Urothelium cell line (cell line): ENCODE data around the gene FBLN2.
A peak's percentile ranks its signal among the peaks of the same experiment; 100 is the strongest.

Source experiments
- DNase-seq: peaks from one replicate; pipeline ENCODE4 v3.0.0; 2011; ENCODE audit warnings: low spot score, mixed read lengths
- FAIRE-seq: peaks from 2 replicates; lab custom pipeline; 2011; peaks lifted over from hg19 to GRCh38; lab: Jason Lieb, UNC

The FBLN2 gene

DNA sequence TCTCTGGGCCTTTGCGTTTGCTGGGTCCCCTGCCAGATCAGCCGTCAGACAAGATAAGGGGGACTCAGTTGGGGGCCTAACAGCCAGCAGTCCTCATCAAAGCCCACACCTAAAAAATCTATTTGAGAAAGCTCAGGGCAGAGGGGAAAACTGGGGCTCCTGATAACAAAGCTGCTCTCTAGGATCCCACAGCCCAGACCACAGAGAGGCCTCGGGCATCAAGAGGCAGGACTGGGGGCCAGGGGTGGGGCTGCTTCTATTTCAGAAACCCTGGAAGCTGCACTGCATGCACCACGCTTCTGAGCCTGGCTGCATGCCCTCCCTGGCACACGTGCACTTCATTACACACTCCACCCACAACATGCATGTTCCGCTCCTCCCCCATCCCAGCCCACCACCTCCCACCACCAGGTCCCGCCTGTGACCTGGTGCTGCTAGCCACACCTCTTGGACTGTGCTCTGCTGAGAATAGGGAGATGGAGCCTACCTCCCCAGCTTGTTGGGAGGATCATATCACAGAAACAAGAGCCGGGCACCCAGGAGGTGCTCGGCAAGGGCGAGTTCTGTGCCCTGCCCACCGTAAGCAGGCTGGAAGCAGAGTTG is 26.6 kb downstream of the FBLN2 start:
- DNase-seq (no peak), FAIRE-seq (peak; percentile 23)

DNA sequence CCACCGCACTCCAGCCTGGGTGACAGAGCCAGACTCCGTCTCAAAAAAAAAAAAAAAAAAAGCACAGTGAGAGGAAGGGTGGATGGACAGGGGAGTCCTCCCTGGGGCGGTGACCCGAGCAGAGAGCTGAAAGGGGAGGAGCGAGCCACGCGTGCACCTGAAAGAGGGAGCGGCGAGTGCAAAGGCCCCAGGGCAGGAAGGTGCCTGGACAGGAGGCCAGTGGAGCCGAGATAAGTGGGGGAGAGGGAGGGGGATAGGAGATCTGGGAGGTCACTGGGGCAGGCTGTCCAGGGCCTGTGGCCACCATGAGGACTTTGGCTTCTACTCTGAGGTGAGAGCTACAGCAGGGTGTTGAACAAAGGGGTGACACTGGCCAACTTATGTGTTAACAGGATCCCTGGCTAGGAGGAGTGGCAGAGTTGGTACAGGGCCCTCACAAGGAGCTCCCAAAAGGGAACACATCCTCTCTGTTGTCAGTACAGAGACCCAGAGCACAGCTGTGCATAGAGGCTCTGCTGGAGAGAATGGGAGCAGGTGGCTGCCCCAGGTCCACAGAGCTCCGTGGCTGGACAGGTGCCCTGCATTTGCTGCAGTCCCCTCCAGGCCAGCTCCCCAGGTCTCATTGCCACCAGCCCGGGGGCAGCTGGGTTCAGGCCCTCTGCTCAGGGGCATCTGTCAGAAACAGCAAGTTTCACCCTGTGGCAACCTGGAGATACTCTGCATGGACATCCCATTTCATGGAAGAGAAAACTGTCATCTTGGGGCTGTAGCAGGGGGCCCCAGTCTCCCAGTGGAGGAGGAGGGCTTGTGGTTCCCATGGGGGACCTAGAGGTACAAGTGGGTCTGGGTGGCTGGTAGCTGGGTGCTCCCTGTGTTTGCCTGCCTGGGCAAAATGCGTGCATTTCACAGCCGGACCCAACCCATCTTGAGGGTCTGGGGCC is 28.5 kb downstream of the FBLN2 start:
- FAIRE-seq: no peak
- DNase-seq: no peak

DNA sequence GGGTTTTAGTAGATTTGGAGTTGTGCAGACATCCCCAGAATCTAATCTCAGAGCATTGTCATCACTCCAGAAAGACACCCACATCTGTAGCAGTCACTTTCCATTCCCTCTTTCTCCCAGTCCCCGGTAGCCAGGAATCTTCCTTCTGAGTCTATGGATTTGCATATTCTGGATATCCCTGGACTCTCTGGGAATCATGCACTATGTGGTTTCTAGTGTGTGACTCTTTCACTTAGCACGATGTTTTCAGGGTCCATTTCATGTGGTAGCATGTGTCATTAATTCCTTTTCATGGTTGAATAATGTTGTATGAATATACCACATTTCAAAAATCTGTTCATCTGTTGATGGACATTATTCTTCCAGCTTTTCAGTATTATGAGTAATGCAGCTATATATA is 29.3 kb downstream of the FBLN2 start:
- no peak for FAIRE-seq

DNA sequence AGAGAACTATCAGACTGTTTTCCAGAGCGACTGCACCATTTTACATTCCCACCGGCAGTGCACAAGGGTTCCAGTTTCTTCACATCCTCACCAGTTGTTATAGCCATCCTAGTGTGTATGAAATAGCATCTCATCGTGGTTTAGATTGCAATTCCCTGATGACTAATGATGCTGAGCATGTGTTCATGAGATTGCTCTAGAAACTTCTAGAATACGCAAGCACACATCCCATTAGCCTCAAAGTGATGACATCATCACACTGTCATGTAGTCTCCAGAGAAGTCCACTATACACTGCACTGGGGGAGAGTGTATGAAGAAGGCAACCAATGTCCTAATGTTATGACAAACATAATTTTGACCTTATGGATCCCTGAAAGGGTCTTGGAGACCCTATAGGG is 30.1 kb downstream of the FBLN2 start:
- DNase-seq (no peak), FAIRE-seq (no peak)

More for the DNA sequence above, 29.3 kb downstream of the FBLN2 start:
- DNase-seq: no peak

DNA sequence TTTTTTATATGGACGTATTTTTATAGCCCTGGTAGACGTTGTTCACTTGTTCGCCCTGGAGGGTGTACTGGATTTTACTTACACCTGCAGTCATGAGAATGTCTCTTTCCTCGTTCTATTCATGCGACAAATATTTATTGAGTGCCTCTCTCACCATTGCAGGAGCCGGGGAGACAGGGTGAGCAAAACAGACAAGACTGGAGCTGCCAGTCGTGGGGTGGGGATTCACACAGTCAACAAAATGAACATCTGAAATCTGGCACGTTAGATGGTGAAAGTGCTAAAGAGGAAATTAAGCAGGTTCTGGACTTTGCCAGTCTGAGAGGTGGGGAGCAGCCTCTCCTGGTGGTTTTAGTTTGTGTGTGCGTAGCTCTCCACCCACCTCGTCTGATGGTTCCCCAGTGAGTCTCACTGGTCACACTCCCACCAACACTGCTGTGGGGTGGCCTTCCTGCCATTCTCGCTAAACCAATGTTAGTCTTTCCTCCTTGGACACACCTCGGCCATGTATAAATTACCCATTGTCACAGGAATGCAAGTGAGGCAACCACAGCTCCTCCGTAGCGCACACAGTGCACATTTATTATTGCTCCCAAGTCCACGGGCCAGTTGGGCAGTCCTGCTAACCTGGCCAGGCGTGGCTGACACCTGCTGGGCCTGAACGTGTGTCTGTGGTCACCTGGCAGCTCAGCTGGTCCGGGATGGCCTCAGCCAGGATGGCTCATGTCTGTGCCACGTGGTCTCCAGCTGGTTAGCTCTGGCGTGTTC is 31.5 kb downstream of the FBLN2 start:
- no peak for FAIRE-seq
- no peak for DNase-seq

DNA sequence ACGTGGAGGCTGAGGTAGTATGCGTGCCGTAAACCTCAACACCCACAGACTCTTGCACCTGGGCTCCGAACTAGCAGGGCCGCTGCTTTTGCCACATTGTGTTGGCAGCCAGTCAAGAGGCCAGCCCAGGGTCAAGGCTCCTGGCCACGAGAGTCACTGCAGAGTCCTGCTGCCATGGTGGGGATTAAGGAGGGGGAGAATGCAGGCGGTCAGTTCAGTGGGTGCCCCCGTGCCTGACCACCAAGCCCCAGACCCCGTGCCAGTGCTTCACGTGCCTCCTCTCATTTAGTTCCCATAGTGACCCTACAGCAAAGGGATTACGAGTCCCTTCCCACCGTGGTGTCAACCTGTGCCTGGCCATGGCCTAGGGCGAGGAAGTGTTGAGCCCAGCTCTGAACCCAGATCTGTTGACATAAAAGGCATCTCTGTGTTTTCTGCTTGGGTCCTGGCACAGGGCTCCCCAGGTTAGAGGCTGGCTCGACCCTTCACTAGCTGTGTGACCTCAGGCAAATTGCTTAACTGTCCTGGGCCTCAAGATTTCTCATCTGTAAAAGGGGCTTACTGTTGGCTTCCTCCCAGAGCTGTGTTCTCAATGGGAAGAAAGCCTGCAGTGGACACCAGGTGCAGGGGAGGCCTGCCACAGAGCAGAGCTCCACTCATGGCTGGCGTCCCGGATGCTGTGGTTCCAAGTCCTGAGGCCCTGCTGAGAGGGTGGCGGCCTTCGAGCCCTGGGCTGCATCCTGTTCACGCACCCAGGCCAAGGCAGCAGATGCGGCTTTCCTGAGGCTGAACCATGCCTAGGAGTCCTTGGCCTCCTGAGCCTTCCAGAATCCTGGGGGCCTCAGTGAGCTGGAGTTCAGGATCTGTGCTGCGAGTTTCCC is 32.8 kb downstream of the FBLN2 start:
- no peak for DNase-seq
- FAIRE-seq: no peak

DNA sequence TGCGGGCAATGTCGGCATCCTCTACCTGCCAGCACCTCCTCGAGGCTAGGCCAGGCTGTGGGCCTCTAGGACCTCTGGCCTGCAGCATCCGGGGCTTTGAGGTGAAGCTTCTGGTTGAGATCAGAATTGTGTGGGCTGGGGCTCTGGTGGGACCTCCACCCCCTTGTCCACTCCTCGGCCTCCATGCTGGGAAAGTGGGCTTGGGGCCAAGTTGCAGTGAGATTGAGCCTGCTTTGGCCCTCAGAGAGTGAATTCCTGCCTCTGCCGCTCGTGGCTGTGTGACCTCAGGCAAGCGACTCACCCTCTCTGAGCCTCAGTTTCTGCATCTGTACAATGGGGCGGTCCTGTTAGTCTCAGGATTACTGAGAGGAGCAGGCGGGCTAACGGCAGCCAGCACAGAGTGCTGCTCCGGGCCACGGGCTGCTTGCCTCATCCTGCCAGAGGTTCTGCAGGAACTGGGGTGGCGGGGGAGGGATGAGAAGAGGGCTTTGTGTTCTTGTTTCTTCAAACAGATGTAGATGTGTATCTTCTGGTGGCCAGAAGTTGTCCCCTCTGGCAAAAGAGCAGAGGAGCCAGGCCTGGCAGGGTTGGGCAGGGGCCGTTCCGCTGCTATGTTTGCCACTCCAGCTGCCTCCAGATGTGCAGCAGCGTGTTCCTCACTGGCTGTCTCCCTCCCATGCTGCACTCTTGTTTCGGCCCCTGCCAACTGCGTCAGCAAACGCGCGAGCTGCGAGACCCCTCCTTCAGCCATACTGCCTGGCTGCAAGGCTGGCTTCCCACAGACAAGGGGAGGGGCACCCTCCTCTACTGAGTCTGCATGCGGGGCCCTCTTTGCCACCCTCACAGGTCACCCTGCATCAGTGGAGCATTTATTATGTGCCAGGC is 33.7 kb downstream of the FBLN2 start:
- FAIRE-seq: no peak
- no peak for DNase-seq

DNA sequence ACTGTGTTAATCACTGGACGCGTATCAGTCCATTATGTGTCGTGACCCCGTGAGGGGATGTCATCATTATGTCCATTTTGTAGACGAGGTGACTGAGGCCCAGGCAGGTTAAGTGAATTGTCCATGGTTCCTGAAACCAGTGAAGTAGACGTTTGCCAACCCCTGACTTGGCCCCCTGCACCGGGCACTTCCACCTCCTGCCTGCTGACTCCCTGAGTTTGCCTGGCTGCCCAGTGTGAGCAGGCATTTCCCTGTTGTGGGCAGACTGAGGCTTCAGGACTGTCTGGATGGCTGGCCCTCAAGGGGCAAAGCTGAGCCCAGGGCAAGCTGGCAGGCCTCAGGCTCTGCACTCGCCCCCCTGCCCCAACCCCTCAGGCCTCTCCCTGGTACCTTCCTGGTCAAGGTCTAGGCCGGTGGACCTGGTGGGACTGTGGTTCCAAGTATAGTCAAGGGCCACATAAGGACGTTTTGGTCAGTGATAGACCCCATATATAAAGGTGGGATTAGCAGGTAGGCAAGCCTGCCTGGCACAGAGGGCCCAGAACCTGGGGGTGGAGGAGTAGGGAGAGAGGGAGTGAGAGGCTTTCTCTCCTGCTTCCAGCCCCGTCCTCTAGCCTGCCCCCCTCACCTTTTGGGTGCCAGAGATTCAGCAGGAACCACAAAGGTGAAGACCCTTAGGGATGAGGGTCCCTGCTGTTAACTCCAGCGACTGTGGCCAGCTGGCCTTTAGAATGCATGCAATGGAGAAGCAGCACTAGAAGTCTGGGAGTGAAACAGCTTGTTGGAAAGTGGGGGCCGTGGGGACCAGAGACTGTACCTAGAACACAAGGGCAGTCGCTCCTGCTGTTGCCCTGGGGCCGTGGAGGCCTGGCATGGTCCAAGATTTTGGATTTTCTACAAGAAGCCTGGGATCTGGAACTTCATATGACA is 34.6 kb downstream of the FBLN2 start:
- no peak for FAIRE-seq
- no peak for DNase-seq

DNA sequence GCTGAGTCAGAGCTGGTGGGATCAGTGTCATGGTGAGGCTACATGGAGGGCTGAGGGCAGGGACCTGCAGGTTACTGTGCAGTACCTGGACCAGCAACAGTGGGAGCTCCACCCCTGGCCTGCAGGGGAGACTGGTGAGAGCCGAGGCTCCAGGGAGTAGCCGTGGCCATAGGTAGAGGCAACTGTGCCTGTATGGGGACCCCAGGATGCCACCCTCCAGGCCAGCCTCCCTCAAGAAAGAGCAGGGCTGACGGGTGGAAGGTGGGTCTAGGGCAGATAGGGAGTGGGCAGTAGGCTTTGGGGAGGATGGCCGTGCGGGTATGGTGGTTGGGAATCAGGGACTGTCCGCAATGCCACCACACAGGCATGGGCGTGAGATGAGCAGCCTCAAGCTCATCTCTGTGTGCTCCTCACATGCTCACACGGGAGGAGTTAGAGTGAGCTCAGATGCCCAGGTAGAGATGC is 35.5 kb downstream of the FBLN2 start:
- FAIRE-seq (no peak), DNase-seq (no peak)

DNA sequence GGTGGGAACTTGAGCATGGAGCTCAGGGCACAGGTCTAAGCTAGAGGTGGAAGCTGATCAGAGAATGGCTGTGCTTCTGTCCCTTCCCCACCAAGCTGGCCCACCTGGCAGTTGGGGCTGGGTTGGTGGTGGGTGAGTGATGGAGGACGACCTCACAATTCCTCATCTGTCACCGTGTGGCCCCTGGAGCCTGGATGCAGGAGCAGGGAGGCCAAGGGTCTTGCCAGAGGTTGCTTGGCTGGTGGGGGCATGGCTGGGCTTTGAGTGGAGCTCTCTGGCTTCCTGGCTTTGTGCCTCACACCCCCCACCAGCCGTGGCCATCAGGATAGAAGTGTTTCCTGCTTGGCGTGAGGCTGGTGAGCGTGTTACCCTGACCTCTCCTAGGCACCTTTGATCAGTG is 36.0 kb downstream of the FBLN2 start:
- no peak for FAIRE-seq
- no peak for DNase-seq

DNA sequence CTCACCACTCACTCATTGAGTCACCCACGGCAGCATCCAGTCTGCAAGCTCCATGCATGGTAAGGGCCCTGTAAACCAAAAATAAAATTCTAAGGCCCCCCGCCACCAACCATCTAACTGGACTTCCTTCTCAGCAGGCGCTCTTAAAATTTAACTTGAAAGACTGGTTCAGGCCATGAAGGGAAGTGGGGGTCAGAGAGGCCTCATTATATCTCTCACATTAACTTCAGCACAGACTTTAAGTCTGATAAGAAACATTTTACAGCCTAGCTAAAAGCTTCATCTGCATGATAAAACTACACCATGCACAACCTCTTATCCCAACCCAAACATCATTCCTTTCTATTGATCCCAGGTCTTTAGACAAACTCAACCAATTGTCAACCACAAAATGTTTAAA is 38.5 kb downstream of the FBLN2 start:
- no peak for DNase-seq
- no peak for FAIRE-seq

DNA sequence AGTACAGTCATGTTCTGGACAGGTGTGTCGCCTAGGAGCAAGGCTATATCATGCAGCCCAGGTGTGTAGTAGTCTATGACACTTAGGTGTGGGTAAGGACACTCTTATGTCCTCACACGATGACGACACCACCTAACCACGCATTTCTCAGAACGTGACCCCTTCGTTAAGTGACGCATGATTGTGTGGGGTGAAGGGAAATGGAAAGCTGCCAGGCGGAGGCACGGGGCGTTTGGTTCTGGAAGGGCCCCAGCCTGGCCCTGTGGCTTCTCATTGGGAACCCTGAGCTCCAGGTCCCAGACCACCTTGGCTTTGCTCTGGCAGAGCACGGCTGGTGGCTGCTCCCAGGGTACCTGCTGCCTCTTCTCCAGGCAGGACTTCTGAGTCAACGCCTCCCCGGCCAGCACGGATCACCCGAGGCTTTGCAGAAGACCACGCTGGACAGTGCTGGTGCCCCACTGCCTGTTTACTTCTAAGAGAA is 39.3 kb downstream of the FBLN2 start:
- DNase-seq (no peak), FAIRE-seq (no peak)

DNA sequence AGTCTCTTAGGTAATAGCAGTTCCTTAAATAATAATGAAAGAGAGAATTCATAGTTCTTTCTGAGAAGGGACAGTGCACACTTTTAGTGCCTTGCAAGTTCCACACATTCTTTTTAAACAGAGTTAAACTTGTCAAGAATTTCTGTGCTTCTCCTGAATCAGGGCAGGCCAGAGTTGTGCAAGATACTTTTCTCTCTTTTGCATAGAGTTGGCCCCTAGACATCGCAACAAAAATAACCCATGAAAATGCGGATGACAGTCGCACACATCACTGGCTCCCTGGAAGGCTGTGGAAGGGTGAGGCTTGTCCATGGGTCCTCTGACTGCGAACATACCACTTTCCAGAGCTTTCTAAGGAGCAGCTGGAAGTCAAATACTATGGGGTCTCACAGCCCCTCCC is 40.1 kb downstream of the FBLN2 start:
- no peak for DNase-seq
- no peak for FAIRE-seq

DNA sequence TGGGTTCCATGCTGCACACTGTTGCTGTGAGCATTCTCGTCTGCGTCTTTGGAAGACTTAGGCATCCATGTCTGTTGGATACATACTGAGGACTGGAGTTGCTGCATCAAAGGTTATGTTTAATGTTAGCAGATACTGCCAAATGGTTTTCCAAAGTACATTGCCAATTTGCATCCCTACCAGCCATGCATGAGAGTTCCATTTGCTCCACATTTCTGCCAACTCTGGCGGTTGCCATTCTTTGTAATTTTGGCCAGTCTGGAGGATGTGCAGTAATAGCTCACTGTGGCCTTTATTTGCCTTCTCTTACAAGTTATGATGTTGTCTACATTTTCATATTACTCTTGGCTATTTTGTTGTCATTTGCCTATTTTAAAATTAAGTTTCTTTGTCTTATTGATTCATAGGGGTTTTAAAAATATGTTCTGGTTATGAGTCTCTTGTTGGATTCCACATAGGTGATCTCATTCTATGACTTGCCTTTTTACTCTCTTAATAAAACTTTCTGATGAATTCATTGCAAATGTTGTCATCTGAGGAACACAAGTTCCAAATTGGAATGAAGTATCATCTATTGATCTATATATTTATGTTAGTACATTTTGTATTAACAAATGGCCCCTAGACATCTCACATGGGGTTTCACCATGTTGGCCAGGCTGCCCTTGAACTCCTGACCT is 42.1 kb downstream of the FBLN2 start:
- no peak for FAIRE-seq
- no peak for DNase-seq

DNA sequence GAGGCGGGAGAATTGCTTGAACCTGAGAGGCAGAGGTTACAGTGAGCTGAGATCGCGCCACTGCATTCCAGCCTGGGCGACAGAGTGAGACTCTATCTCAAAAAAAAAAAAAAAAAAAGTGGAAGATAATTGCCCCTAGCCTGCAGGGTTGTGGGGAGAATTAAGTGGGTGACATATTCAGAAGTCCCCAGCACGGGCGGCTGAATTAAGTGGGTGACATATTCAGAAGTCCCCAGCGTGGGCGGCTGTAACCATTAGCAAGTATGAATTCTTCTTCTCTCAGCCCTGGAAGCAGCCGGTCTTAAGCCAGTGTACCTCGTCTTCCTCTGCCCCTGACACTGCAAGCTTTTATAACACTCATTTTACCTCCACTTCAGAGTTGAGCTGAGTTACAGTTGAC is 44.7 kb downstream of the FBLN2 start:
- FAIRE-seq: no peak
- DNase-seq: no peak

DNA sequence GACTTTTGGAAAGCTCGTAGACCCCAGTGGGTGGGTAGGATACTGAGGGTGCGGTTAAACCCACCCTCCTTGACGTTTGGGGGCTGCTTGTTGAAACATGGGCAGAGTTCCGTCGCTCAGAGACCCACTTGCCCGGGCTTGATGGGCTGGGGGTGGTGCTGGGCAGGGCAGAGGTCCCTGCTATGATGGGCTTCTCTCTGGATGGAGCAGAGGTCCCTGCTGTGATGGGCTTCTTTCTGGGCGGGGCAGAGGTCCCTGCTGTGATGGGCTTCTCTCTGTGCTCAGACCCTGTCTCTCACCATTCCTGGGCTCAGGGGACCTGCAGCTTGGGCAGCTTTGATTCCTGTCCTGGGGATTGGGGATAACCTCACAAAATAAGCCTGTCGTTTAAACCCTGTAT is 45.2 kb downstream of the FBLN2 start:
- FAIRE-seq (no peak), DNase-seq (no peak)

DNA sequence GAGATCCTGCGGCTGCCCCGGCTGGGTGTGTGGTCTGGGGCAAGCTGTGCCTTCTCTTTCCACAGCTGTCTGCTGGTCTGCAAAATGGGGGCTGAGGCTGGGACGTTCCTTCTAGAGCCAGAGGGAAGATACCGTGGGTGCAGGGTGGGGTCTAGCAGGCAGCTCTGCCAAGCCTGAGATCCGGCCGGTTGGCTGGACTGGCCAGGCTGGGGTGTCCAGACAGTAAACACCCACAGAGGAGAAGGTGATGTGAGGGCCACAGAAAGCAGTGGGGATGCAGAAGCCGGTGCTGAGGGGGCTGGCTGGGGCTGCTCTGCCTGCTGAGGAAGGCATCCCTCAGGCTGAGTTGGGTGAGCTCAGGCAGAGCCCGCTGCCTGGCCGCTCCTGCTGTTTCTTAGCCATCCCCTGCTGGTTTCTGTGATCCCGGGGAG is 46.1 kb downstream of the FBLN2 start:
- DNase-seq (no peak), FAIRE-seq (no peak)

DNA sequence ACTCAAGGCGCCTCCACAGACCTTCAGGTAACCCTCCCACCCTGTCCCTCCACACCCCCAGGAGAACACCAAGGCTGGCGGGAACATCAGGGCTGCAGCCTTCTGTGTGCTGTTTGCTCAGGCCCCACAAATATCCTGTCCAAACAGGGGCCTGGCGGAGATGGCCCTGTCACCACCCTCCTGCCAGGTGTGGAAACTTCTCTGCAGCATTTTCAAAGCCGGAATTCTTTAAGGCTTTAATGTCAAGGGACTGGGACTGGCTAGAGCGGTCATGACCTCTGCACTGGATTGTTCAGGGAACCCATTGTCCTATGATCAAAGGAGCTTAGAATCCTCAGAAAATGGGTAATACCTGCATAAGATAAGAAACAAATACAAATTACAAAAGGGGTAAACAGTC is 46.6 kb downstream of the FBLN2 start:
- no peak for FAIRE-seq
- no peak for DNase-seq
